Adrenal gland (tissue), 5 donors: Measurements from ENCODE around the gene EDEM1.

Source experiments
- CTCF ChIP-seq, 6 experiments: fragments of 450-650 bp in 4 of 6; fragments of 200-600 bp in 2 of 6; sonication (generic) in 1 of 6; IDR thresholded peaks; 1 replicate in 5 of 6; 2 replicates in 1 of 6; pipeline versions ENCODE4 v1.5.1 to v1.8.0; 2016 to 2021; ENCODE audit warnings: antibody characterized with exemption in 6 of 6, mild to moderate bottlenecking in 2 of 6, moderate library complexity in 1 of 6
- POLR2A ChIP-seq, 2 donors: fragments of 450-650 bp; IDR thresholded peaks; one replicate each; pipeline ENCODE4 v1.6.1; 2017; ENCODE audit warnings: antibody characterized with exemption in 2 of 2, mild to moderate bottlenecking in 2 of 2, moderate library complexity in 1 of 2
- donor health status: DM: no; HTN: no; CAD: no.

GRCh38 chr3:5226783-5227182, 39.3 kb downstream of the EDEM1 start:
- TF ChIP-seq POLR2A (IDR thresholded peaks at IDR 0.05) (no peak), CTCF (IDR thresholded peaks at IDR 0.05) (peak; percentile 16 to 59 (median 42))
